Measurements from ENCODE around the gene PSD4.

DNA sequence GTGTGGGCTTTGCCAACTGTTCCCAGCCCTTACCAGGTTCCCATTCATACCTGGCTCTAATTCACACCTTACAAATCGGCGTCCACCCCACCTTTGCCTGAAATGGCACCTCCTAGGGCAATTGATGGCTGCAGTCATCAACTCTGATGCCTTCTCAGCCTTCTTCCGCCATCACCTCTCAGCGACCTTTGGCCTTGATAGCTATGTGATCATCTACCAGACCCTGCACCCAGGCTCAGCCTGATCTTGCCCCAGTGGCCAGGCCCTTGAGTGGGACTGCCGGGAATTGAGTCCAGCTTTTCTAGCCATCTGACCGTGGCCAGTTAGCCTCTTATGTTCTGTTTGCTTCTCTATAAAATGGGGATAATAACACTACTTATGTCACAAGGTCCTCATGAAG lies 32.5 kb downstream of the PSD4 start:
- no peak for TF ChIP-seq ZNF384 (IDR thresholded peaks at IDR 0.05)
- no peak for TF ChIP-seq SP1 (IDR thresholded peaks at IDR 0.05)
- no peak for TF ChIP-seq FOXM1 (IDR thresholded peaks at IDR 0.05; ENCODE audit: borderline replicate concordance)
- no peak for TF ChIP-seq HDGF (IDR thresholded peaks at IDR 0.05; ENCODE audit: borderline replicate concordance)
- no peak for TF ChIP-seq TARDBP (IDR thresholded peaks at IDR 0.05)
- TF ChIP-seq FOXA1 (IDR thresholded peaks at IDR 0.05): no peak
- TF ChIP-seq SUZ12 (IDR thresholded peaks at IDR 0.05): no peak
- TF ChIP-seq L3MBTL2 (conservative IDR thresholded peaks at IDR 0.05): no peak
- TF ChIP-seq, protein P1, sequence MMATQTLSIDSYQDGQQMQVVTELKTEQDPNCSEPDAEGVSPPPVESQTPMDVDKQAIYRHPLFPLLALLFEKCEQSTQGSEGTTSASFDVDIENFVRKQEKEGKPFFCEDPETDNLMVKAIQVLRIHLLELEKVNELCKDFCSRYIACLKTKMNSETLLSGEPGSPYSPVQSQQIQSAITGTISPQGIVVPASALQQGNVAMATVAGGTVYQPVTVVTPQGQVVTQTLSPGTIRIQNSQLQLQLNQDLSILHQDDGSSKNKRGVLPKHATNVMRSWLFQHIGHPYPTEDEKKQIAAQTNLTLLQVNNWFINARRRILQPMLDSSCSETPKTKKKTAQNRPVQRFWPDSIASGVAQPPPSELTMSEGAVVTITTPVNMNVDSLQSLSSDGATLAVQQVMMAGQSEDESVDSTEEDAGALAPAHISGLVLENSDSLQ (IDR thresholded peaks at IDR 0.05): no peak
- no peak for TF ChIP-seq FOXK2 (IDR thresholded peaks at IDR 0.05)
- TF ChIP-seq BHLHE40 (IDR thresholded peaks at IDR 0.05; ENCODE audit: borderline replicate concordance): no peak
- no peak for TF ChIP-seq ARNT (IDR thresholded peaks at IDR 0.05)
